Measurements from ENCODE around the gene PADI3. TPM values are rescaled to one million over a fixed set of nuclear protein-coding genes. Genes with fewer than 3 reads are reported as not detected.
A peak's percentile ranks its signal among the peaks of the same experiment; 100 is the strongest.

PADI3 gene
- polyA plus RNA-seq, 3 donors = 0.01 TPM; not detected in 2

DNA sequence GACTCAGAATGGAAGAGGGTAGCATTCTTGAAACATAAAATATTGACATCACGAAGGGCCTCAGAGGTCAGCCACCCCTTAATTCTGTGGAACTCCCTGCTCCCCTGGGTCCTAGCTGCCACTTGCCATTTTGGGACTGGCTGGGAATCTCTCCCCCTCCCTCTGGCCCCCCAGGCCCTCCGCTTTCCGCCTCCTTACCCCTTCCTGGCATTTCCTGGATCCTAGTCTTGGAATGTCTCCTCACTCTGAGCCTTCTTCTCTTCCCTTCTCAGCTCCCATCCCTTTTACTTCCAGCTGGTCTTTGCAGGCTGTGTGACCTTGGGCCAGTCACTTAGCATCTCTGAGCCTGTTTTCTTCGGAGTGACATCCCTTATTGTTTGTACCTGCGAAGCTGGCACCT lies 39.5 kb upstream of the PADI3 start:
- WGBS (ENCODE audit: insufficient coverage) = 90% methylated on average over 3 of the region's 5 CpGs
- no peak overlapping the region for H2AFZ ChIP-seq (ENCODE audit: insufficient read depth, low read depth, low read length, poor library complexity, severe bottlenecking)
- peaks cover 13 to 18% (median 13%) of the 10 kb centered on the region in 3 donors for H3K27me3 Mint-ChIP-seq (ENCODE audit: low read depth in 3 of 3)

GRCh38 chr1:17210176-17210575 lies 38.7 kb upstream of the PADI3 start:
- Mint-ChIP-seq H3K4me1 (peaks cover 45% of the 10 kb centered on the region), H3K27me3 (ENCODE audit: low read depth in 3 of 3) (peaks cover 9 to 16% (median 12%) of the 10 kb centered on the region in 3 donors), H3K27ac (no peak overlapping the region), H3K36me3 (peaks cover 0 to 4% of the 10 kb centered on the region in 2 donors), H3K4me3 (no peak overlapping the region), H3K9me3 (peaks cover 0 to 3% (median 0%) of the 10 kb centered on the region in 7 donors)
- no peak overlapping the region for H3K27ac ChIP-seq (ENCODE audit: low read depth in 1 of 2, low read length in 2 of 2)
- H3K4me2 ChIP-seq (replicated peaks; ENCODE audit: extremely low read depth, low read length, poor library complexity, severe bottlenecking) = no peak overlapping the region
- H3K9me3 ChIP-seq (replicated peaks in 1 of 2; ENCODE audit: control insufficient read depth in 1 of 2, insufficient read depth in 1 of 2, low read length in 2 of 2) = no peaks in the 10 kb centered on the region
- H3K4me3 ChIP-seq (replicated peaks in 1 of 3; ENCODE audit: low read depth in 2 of 3, low read length in 3 of 3) = no peak overlapping the region
- DNase-seq = no peak
- H3K36me3 ChIP-seq (replicated peaks in 1 of 2; ENCODE audit: control insufficient read depth in 1 of 2, insufficient read depth in 2 of 2, low read length in 2 of 2) = no peaks in the 10 kb centered on the region
- peaks cover 45 to 50% of the 10 kb centered on the region in 2 donors for H3K4me1 ChIP-seq (ENCODE audit: control insufficient read depth in 1 of 2, insufficient read depth in 2 of 2, low read length in 2 of 2)
- intact Hi-C loops (cut with micrococcal nuclease) = no loop called here
- H3K27me3 ChIP-seq (ENCODE audit: control insufficient read depth in 2 of 2, insufficient read depth in 2 of 2, low read length in 2 of 2) = no peaks in the 10 kb centered on the region
- H2AFZ ChIP-seq (ENCODE audit: insufficient read depth, low read depth, low read length, poor library complexity, severe bottlenecking) = no peak overlapping the region
- no peak overlapping the region for H3K9ac ChIP-seq (ENCODE audit: insufficient read depth, low read length, poor library complexity, severe bottlenecking)
- WGBS (ENCODE audit: insufficient coverage) = 93% methylated on average over 3 of the region's 8 CpGs
- H3K79me2 ChIP-seq (ENCODE audit: insufficient read depth, low read length) = no peaks in the 10 kb centered on the region
- no peak for TF ChIP-seq CTCF (IDR thresholded peaks at IDR 0.05)
- no peaks in the 10 kb centered on the region for H4K20me1 ChIP-seq (ENCODE audit: insufficient read depth, low read length)

More for the DNA sequence above, 39.5 kb upstream of the PADI3 start:
- no peaks in the 10 kb centered on the region for H3K36me3 ChIP-seq (replicated peaks in 1 of 2; ENCODE audit: control insufficient read depth in 1 of 2, insufficient read depth in 2 of 2, low read length in 2 of 2)
- peaks cover 45% of the 10 kb centered on the region for H3K4me1 Mint-ChIP-seq
- no peak for TF ChIP-seq CTCF (IDR thresholded peaks at IDR 0.05)
- no peak for DNase-seq
- H3K27ac Mint-ChIP-seq = peak overlapping the region in 1 of 7 donors; percentile 84
- intact Hi-C loops (cut with micrococcal nuclease) = no loop called here
- H3K4me3 ChIP-seq (replicated peaks in 1 of 3; ENCODE audit: low read depth in 2 of 3, low read length in 3 of 3) = no peak overlapping the region
- peaks cover 0 to 3% (median 0%) of the 10 kb centered on the region in 7 donors for H3K9me3 Mint-ChIP-seq
- H3K9ac ChIP-seq (ENCODE audit: insufficient read depth, low read length, poor library complexity, severe bottlenecking) = no peak overlapping the region
- peaks cover 45 to 50% of the 10 kb centered on the region in 2 donors for H3K4me1 ChIP-seq (ENCODE audit: control insufficient read depth in 1 of 2, insufficient read depth in 2 of 2, low read length in 2 of 2)
- H3K27me3 ChIP-seq (ENCODE audit: control insufficient read depth in 2 of 2, insufficient read depth in 2 of 2, low read length in 2 of 2) = no peaks in the 10 kb centered on the region
- H3K4me3 Mint-ChIP-seq = no peak overlapping the region
- H3K36me3 Mint-ChIP-seq = peaks cover 0 to 4% of the 10 kb centered on the region in 2 donors
- no peak overlapping the region for H3K27ac ChIP-seq (ENCODE audit: low read depth in 1 of 2, low read length in 2 of 2)
- no peaks in the 10 kb centered on the region for H3K9me3 ChIP-seq (replicated peaks in 1 of 2; ENCODE audit: control insufficient read depth in 1 of 2, insufficient read depth in 1 of 2, low read length in 2 of 2)
- H4K20me1 ChIP-seq (ENCODE audit: insufficient read depth, low read length) = no peaks in the 10 kb centered on the region
- H3K79me2 ChIP-seq (ENCODE audit: insufficient read depth, low read length) = no peaks in the 10 kb centered on the region
- H3K4me2 ChIP-seq (replicated peaks; ENCODE audit: extremely low read depth, low read length, poor library complexity, severe bottlenecking) = no peak overlapping the region

Measured in CD14-positive monocyte (primary cell).